Calu3 (cell line): ENCODE data around the gene SMARCA4. TPM values are rescaled to one million over a fixed set of nuclear protein-coding genes. Genes with fewer than 3 reads are reported as not detected.

ENCODE experiments used
- BruUV-seq: library from RNA; stranded (reverse); fragments of 400-500 nt; replicated peaks from 2 replicates; lab custom pipeline; 2021; lab: Mats Ljungman, UMichigan
- CTCF ChIA-PET: fragments of 300-600 bp; sonication (Branson Sonifier 250); formaldehyde crosslinking; loops from one replicate; lab custom pipeline; 2022; ENCODE audit warnings: antibody characterized with exemption; lab: Charles Lee
- DNase-seq: peaks from one replicate; pipeline ENCODE4 v3.0.0; 2022
- H3K27ac Mint-ChIP-seq: one replicate; pipeline ENCODE4 v1.8.0; 2022; ENCODE audit warnings: mixed read lengths; ENCODE audit not compliant: unreplicated experiment
- H3K27me3 Mint-ChIP-seq: one replicate; pipeline ENCODE4 v1.8.0; 2022; ENCODE audit warnings: mixed read lengths; ENCODE audit not compliant: unreplicated experiment
- H3K36me3 Mint-ChIP-seq: one replicate; pipeline ENCODE4 v1.8.0; 2022; ENCODE audit warnings: mild to moderate bottlenecking, moderate library complexity, mixed read lengths; ENCODE audit not compliant: insufficient read depth, unreplicated experiment
- H3K4me1 Mint-ChIP-seq: one replicate; pipeline ENCODE4 v1.8.0; 2022; ENCODE audit warnings: mild to moderate bottlenecking, low read depth, mixed read lengths; ENCODE audit not compliant: unreplicated experiment
- H3K4me3 Mint-ChIP-seq: one replicate; pipeline ENCODE4 v1.8.0; 2022; ENCODE audit warnings: mild to moderate bottlenecking, low read depth, moderate library complexity, mixed read lengths; ENCODE audit not compliant: unreplicated experiment
- H3K9me3 Mint-ChIP-seq: one replicate; pipeline ENCODE4 v1.8.0; 2022; ENCODE audit warnings: low read depth, mixed read lengths; ENCODE audit not compliant: unreplicated experiment
- CTCF ChIP-seq: fragments of 200-600 bp; IDR thresholded peaks from one replicate; pipeline ENCODE4 v1.8.0; 2022; ENCODE audit warnings: antibody characterized with exemption; ENCODE audit not compliant: unreplicated experiment
- intact Hi-C: fragments of 100-400 bp; cut with micrococcal nuclease; formaldehyde crosslinking; loops from one replicate; pipeline ENCODE4 v1.10.0; 2022; ENCODE audit not compliant: unreplicated experiment
- total RNA-seq: library from RNA; stranded (reverse); gene quantifications from 2 replicates; pipeline ENCODE4 v1.2.3, GENCODE V29; 2022

SMARCA4 gene
- total RNA-seq, 1 experiment from 2014 or later = 116 TPM

- H3K27ac Mint-ChIP-seq = peak overlapping the region; percentile 91
- peak overlapping the region; percentile 84 for H3K4me3 Mint-ChIP-seq
- peaks cover 72% of the 10 kb centered on the region for H3K36me3 Mint-ChIP-seq
- TF ChIP-seq CTCF = no peak
- H3K27me3 Mint-ChIP-seq = no peaks in the 10 kb centered on the region
- peak; percentile 95 for DNase-seq
- BruUV-seq = no TSS peak
- no peaks in the 10 kb centered on the region for H3K9me3 Mint-ChIP-seq
- intact Hi-C loops = no loop called here
- CTCF ChIA-PET = no interaction called here
- H3K4me1 Mint-ChIP-seq = no peaks in the 10 kb centered on the region
Measured at GRCh38 chr19:11090264-11090996, 129.6 kb downstream of the SMARCA4 start.

GRCh38 chr19:11090997-11091702 lies 130.3 kb downstream of the SMARCA4 start:
- CTCF ChIA-PET = interaction anchor here (0.5 kb wide), 1 partner anchor 112 kb away, joined by 4 read pairs; no protein-coding TSS in a partner anchor
- H3K9me3 Mint-ChIP-seq = no peaks in the 10 kb centered on the region
- no peak for DNase-seq
- TSS peak; percentile 63 for BruUV-seq
- H3K27me3 Mint-ChIP-seq = no peaks in the 10 kb centered on the region
- H3K4me1 Mint-ChIP-seq = peaks cover 4% of the 10 kb centered on the region
- H3K36me3 Mint-ChIP-seq = peaks cover 79% of the 10 kb centered on the region
- no peak for TF ChIP-seq CTCF
- peak overlapping the region; percentile 84 for H3K4me3 Mint-ChIP-seq
- intact Hi-C loops = no loop called here
- H3K27ac Mint-ChIP-seq = peak overlapping the region; percentile 91

GRCh38 chr19:11091703-11092153 lies 130.9 kb downstream of the SMARCA4 start:
- Mint-ChIP-seq H3K27me3 (no peaks in the 10 kb centered on the region), H3K27ac (peak overlapping the region; percentile 91), H3K4me3 (peak overlapping the region; percentile 84), H3K4me1 (peaks cover 9% of the 10 kb centered on the region), H3K36me3 (peaks cover 85% of the 10 kb centered on the region), H3K9me3 (no peaks in the 10 kb centered on the region)
- DNase-seq = peak; percentile 66
- TF ChIP-seq CTCF = no peak
- intact Hi-C loops = no loop called here
- CTCF ChIA-PET = interaction anchor here (0.5 to 1.6 kb wide), 2 partner anchors 56 to 112 kb away, joined by 4 to 9 read pairs; no protein-coding TSS in a partner anchor
- BruUV-seq = no TSS peak

GRCh38 chr19:11092181-11092538 lies 131.3 kb downstream of the SMARCA4 start:
- peak overlapping the region; percentile 91 for H3K27ac Mint-ChIP-seq
- H3K27me3 Mint-ChIP-seq = no peaks in the 10 kb centered on the region
- CTCF ChIA-PET = interaction anchor here (0.7 to 1.6 kb wide), 2 partner anchors 56 to 1645 kb away, joined by 3 to 9 read pairs; partner anchors contain the start of gene GET3
- H3K4me1 Mint-ChIP-seq = peaks cover 9% of the 10 kb centered on the region
- H3K9me3 Mint-ChIP-seq = no peaks in the 10 kb centered on the region
- intact Hi-C loops = no loop called here
- H3K4me3 Mint-ChIP-seq = peak overlapping the region; percentile 84
- no peak for DNase-seq
- TF ChIP-seq CTCF = no peak
- peaks cover 90% of the 10 kb centered on the region for H3K36me3 Mint-ChIP-seq
- no TSS peak for BruUV-seq
